Loucy (cell line): Measurements from ENCODE around the gene OR2T35.

Experiments
- H2AFZ ChIP-seq: fragments of 200-600 bp; sonication (generic); 2 replicates; pipeline ENCODE4 v1.6.0; 2016; ENCODE audit warnings: antibody characterized with exemption, mild to moderate bottlenecking, low read length, moderate library complexity
- H3F3A ChIP-seq: fragments of 200-600 bp; 2 replicates; pipeline ENCODE4 v1.6.0; 2016; ENCODE audit warnings: antibody characterized with exemption, low read depth, mild to moderate bottlenecking
- H3K27me3 ChIP-seq: fragments of 200-600 bp; sonication (generic); 2 replicates; pipeline ENCODE4 v1.6.1; 2014; ENCODE audit warnings: low read length, mild to moderate bottlenecking; ENCODE audit not compliant: insufficient read depth, poor library complexity, severe bottlenecking
- H3K36me3 ChIP-seq: fragments of 200-600 bp; sonication (generic); 2 replicates; pipeline ENCODE4 v1.6.1; 2016; ENCODE audit warnings: low read length; ENCODE audit not compliant: insufficient read depth
- H3K4me1 ChIP-seq: fragments of 200-600 bp; sonication (generic); 2 replicates; pipeline ENCODE4 v1.5.1; 2014; ENCODE audit warnings: low read length, mild to moderate bottlenecking; ENCODE audit not compliant: insufficient read depth, poor library complexity, severe bottlenecking
- H3K4me2 ChIP-seq: fragments of 200-600 bp; sonication (generic); 2 replicates; pipeline ENCODE4 v1.6.0; 2014; ENCODE audit warnings: antibody characterized with exemption, low read length, low read depth, mild to moderate bottlenecking; ENCODE audit not compliant: poor library complexity, severe bottlenecking
- H3K4me3 ChIP-seq: fragments of 200-600 bp; sonication (generic); 2 replicates; pipeline ENCODE4 v1.5.1; 2014; ENCODE audit warnings: low read length, mild to moderate bottlenecking, mixed read lengths; ENCODE audit not compliant: poor library complexity, severe bottlenecking
- H3K79me2 ChIP-seq: fragments of 200-600 bp; sonication (generic); 2 replicates; pipeline ENCODE4 v1.6.1; 2014; ENCODE audit warnings: low read length; ENCODE audit not compliant: insufficient read depth
- H3K9ac ChIP-seq: fragments of 200-600 bp; sonication (generic); 2 replicates; pipeline ENCODE4 v1.6.0; 2014; ENCODE audit warnings: mild to moderate bottlenecking, low read depth, low read length, moderate library complexity; ENCODE audit not compliant: poor library complexity, severe bottlenecking
- H3K9me2 ChIP-seq: fragments of 200-600 bp; sonication (generic); replicated peaks from 2 replicates; pipeline ENCODE4 v1.6.1; 2016; ENCODE audit warnings: low read depth, low read length, mixed read lengths
- H3K9me3 ChIP-seq: fragments of 200-600 bp; sonication (generic); 2 replicates; pipeline ENCODE4 v1.6.1; 2014; ENCODE audit warnings: mild to moderate bottlenecking, antibody characterized with exemption, low read length, low read depth; ENCODE audit not compliant: insufficient read depth
- H4K20me1 ChIP-seq: fragments of 200-600 bp; sonication (generic); 2 replicates; pipeline ENCODE4 v1.6.0; 2014; ENCODE audit warnings: antibody characterized with exemption, low read length, mild to moderate bottlenecking; ENCODE audit not compliant: insufficient read depth, poor library complexity, severe bottlenecking
- CTCF ChIP-seq: fragments of 200-600 bp; sonication (generic); conservative IDR thresholded peaks from 2 replicates; pipeline ENCODE4 v1.5.1; 2014; ENCODE audit warnings: mild to moderate bottlenecking, antibody characterized with exemption, low read length
- EZH2phosphoT487 ChIP-seq: fragments of 200-600 bp; IDR thresholded peaks from 2 replicates; pipeline ENCODE4 v1.6.1; 2018; ENCODE audit warnings: antibody characterized with exemption, mild to moderate bottlenecking, moderate library complexity, borderline replicate concordance

OR2T35 gene

GRCh38 chr1:248622570-248623001 lies 22.5 kb downstream of the OR2T35 start:
- no peaks in the 10 kb centered on the region for H3K9me2 ChIP-seq
- TF ChIP-seq EZH2phosphoT487 (no peak), CTCF (peak; percentile 78)
- H3K79me2 ChIP-seq, result no peaks in the 10 kb centered on the region
- H3K4me2 ChIP-seq, result no peak overlapping the region
- no peaks in the 10 kb centered on the region for H3K27me3 ChIP-seq
- no peaks in the 10 kb centered on the region for H3F3A ChIP-seq
- no peak overlapping the region for H3K9ac ChIP-seq
- no peaks in the 10 kb centered on the region for H3K9me3 ChIP-seq
- H3K4me1 ChIP-seq, result no peaks in the 10 kb centered on the region
- no peak overlapping the region for H3K4me3 ChIP-seq
- H4K20me1 ChIP-seq, result no peaks in the 10 kb centered on the region
- no peak overlapping the region for H2AFZ ChIP-seq
- H3K36me3 ChIP-seq, result no peaks in the 10 kb centered on the region

- TF ChIP-seq EZH2phosphoT487, result no peak
- TF ChIP-seq CTCF, result no peak
- Histone ChIP-seq H3K9me2 (no peaks in the 10 kb centered on the region), H4K20me1 (no peaks in the 10 kb centered on the region), H3K27me3 (no peaks in the 10 kb centered on the region), H3F3A (no peaks in the 10 kb centered on the region), H3K9me3 (no peaks in the 10 kb centered on the region), H2AFZ (no peak overlapping the region), H3K36me3 (no peaks in the 10 kb centered on the region), H3K4me1 (no peaks in the 10 kb centered on the region), H3K4me3 (no peak overlapping the region), H3K4me2 (no peak overlapping the region), H3K9ac (no peak overlapping the region), H3K79me2 (no peaks in the 10 kb centered on the region)
These were observed 23.3 kb downstream of the OR2T35 start for GRCh38 chr1:248621770-248622169.

- Histone ChIP-seq H3K4me3 (no peak overlapping the region), H3K36me3 (no peaks in the 10 kb centered on the region), H3K79me2 (no peaks in the 10 kb centered on the region), H3K27me3 (no peaks in the 10 kb centered on the region), H3K9me3 (no peaks in the 10 kb centered on the region), H3K4me1 (no peaks in the 10 kb centered on the region), H3F3A (no peaks in the 10 kb centered on the region), H2AFZ (no peak overlapping the region), H3K9me2 (no peaks in the 10 kb centered on the region), H4K20me1 (no peaks in the 10 kb centered on the region), H3K4me2 (no peak overlapping the region), H3K9ac (no peak overlapping the region)
- TF ChIP-seq CTCF (peak; percentile 70), EZH2phosphoT487 (no peak)
These were observed 26.2 kb downstream of the OR2T35 start for GRCh38 chr1:248618878-248619277.
